Glutamatergic neuron (in vitro differentiated cells): ENCODE results near the gene NYNRIN. TPM values are rescaled to one million over a fixed set of nuclear protein-coding genes. Genes with fewer than 3 reads are reported as not detected.

ENCODE experiments used
- DNase-seq: peaks from one replicate; pipeline ENCODE4 v3.0.0; 2022
- H3K27ac Mint-ChIP-seq: one replicate; pipeline ENCODE4 v1.8.0; 2020; ENCODE audit warnings: mild to moderate bottlenecking, mixed read lengths, inconsistent platforms; ENCODE audit not compliant: unreplicated experiment
- H3K27me3 Mint-ChIP-seq: one replicate; pipeline ENCODE4 v1.8.0; 2020; ENCODE audit warnings: mild to moderate bottlenecking, moderate library complexity, mixed read lengths, inconsistent platforms; ENCODE audit not compliant: unreplicated experiment
- H3K36me3 Mint-ChIP-seq: one replicate; pipeline ENCODE4 v1.8.0; 2020; ENCODE audit warnings: mild to moderate bottlenecking, mixed read lengths, inconsistent platforms; ENCODE audit not compliant: unreplicated experiment
- H3K4me1 Mint-ChIP-seq: one replicate; pipeline ENCODE4 v1.8.0; 2020; ENCODE audit warnings: mild to moderate bottlenecking, low read depth, mixed read lengths, inconsistent platforms; ENCODE audit not compliant: unreplicated experiment
- H3K4me3 Mint-ChIP-seq: one replicate; pipeline ENCODE4 v1.8.0; 2020; ENCODE audit warnings: mild to moderate bottlenecking, mixed read lengths, inconsistent platforms; ENCODE audit not compliant: unreplicated experiment
- H3K9me3 Mint-ChIP-seq: one replicate; pipeline ENCODE4 v1.8.0; 2020; ENCODE audit warnings: mild to moderate bottlenecking, moderate library complexity, mixed read lengths, inconsistent platforms; ENCODE audit not compliant: unreplicated experiment
- CTCF ChIP-seq: fragments of 200-600 bp; sonication (generic); IDR thresholded peaks from one replicate; pipeline ENCODE4 v1.5.0; 2021; ENCODE audit not compliant: partially characterized antibody, unreplicated experiment
- total RNA-seq: library from RNA; stranded (reverse); fragmentation: NEBNext Ultra II Directional; extraction: Animal tissue kit (Norgen Biotek cat#: 25700); gene quantifications from one replicate; pipeline ENCODE4 v1.2.1, GENCODE V29; 2021; ENCODE audit not compliant: unreplicated experiment

The NYNRIN gene
- total RNA-seq, 1 donor from 2014 or later, result 33.5 TPM

GRCh38 chr14:24376448-24377070, 22.2 kb upstream of the NYNRIN start:
- H3K27me3 Mint-ChIP-seq, result peaks cover 5% of the 10 kb centered on the region
- peak; percentile 37 for DNase-seq
- peaks cover 1% of the 10 kb centered on the region for H3K9me3 Mint-ChIP-seq
- H3K4me1 Mint-ChIP-seq, result peaks cover 15% of the 10 kb centered on the region
- H3K27ac Mint-ChIP-seq, result no peak overlapping the region
- TF ChIP-seq CTCF, result peak; percentile 12
- H3K4me3 Mint-ChIP-seq, result peak overlapping the region; percentile 20
- H3K36me3 Mint-ChIP-seq, result no peaks in the 10 kb centered on the region

GRCh38 chr14:24377126-24377525, 21.7 kb upstream of the NYNRIN start:
- Mint-ChIP-seq H3K9me3 (peaks cover 3% of the 10 kb centered on the region), H3K4me3 (no peak overlapping the region), H3K27me3 (peaks cover 5% of the 10 kb centered on the region), H3K4me1 (peaks cover 19% of the 10 kb centered on the region), H3K27ac (no peak overlapping the region), H3K36me3 (no peaks in the 10 kb centered on the region)
- TF ChIP-seq CTCF, result no peak
- DNase-seq, result no peak

- Mint-ChIP-seq H3K4me3 (no peak overlapping the region), H3K4me1 (peaks cover 19% of the 10 kb centered on the region), H3K9me3 (peaks cover 3% of the 10 kb centered on the region), H3K27me3 (peaks cover 5% of the 10 kb centered on the region), H3K36me3 (no peaks in the 10 kb centered on the region), H3K27ac (no peak overlapping the region)
- DNase-seq, result no peak
- TF ChIP-seq CTCF, result no peak
Observed at GRCh38 chr14:24377657-24378056, 21.1 kb upstream of the NYNRIN start.

GRCh38 chr14:24378327-24378726, 20.5 kb upstream of the NYNRIN start:
- TF ChIP-seq CTCF, result no peak
- H3K9me3 Mint-ChIP-seq, result peaks cover 3% of the 10 kb centered on the region

GRCh38 chr14:24378981-24379906, 19.6 kb upstream of the NYNRIN start:
- Mint-ChIP-seq H3K9me3 (peaks cover 3% of the 10 kb centered on the region), H3K4me3 (no peak overlapping the region), H3K27me3 (peaks cover 5% of the 10 kb centered on the region), H3K27ac (no peak overlapping the region), H3K36me3 (no peaks in the 10 kb centered on the region), H3K4me1 (peaks cover 19% of the 10 kb centered on the region)
- no peak for TF ChIP-seq CTCF
- no peak for DNase-seq

More at GRCh38 chr14:24378327-24378726, 20.5 kb upstream of the NYNRIN start:
- H3K4me3 Mint-ChIP-seq, result no peak overlapping the region
- H3K27ac Mint-ChIP-seq, result no peak overlapping the region
- no peak for DNase-seq
- H3K4me1 Mint-ChIP-seq, result peaks cover 19% of the 10 kb centered on the region
- peaks cover 5% of the 10 kb centered on the region for H3K27me3 Mint-ChIP-seq
- H3K36me3 Mint-ChIP-seq, result no peaks in the 10 kb centered on the region
